ENCODE data around the gene TPST2.

DNA sequence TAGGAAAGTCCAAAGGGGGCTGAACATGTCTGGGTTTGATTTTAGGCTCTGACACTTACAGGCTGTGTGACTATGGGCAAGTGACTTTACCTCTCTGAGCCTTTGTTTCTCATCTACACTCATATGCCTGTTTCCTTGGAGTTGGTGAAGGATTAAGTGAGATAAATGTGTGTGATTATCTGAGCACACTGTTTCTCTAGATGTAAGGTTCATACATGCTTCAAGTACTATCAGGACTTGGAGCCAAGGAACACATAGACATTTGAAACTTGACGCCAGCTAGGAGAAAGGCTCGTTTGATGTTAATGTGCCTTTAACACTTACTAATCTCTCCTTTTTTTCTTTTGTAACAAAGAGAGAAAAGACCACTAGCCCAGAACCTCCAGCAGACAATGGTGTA, 18.2 kb upstream of the TPST2 start:
- TF ChIP-seq, protein P1, sequence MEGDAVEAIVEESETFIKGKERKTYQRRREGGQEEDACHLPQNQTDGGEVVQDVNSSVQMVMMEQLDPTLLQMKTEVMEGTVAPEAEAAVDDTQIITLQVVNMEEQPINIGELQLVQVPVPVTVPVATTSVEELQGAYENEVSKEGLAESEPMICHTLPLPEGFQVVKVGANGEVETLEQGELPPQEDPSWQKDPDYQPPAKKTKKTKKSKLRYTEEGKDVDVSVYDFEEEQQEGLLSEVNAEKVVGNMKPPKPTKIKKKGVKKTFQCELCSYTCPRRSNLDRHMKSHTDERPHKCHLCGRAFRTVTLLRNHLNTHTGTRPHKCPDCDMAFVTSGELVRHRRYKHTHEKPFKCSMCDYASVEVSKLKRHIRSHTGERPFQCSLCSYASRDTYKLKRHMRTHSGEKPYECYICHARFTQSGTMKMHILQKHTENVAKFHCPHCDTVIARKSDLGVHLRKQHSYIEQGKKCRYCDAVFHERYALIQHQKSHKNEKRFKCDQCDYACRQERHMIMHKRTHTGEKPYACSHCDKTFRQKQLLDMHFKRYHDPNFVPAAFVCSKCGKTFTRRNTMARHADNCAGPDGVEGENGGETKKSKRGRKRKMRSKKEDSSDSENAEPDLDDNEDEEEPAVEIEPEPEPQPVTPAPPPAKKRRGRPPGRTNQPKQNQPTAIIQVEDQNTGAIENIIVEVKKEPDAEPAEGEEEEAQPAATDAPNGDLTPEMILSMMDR (IDR thresholded peaks at IDR 0.05 in 4 of 5, conservative IDR thresholded peaks at IDR 0.05 in 1 of 5): no peak
- no peak for TF ChIP-seq POLR2A (IDR thresholded peaks at IDR 0.05)
